Activated naive CD4-positive, alpha-beta T cell treated with anti-CD3 and anti-CD28 coated beads, Interleukin-2, amount 50 U/mL, for 24 hours (primary cell): ENCODE measurements around the gene BCAS3.
"Not testable (repeated sequence)": the region's sequence is repeated elsewhere in the genome, so short reads cannot be mapped to it uniquely, and the experiment has no call there.

Experiments used
- H3K27ac Mint-ChIP-seq: one replicate; pipeline ENCODE4 v1.8.0; 2021; ENCODE audit warnings: mild to moderate bottlenecking, mixed read lengths
- H3K27me3 Mint-ChIP-seq: one replicate; pipeline ENCODE4 v1.8.0; 2021; ENCODE audit warnings: mixed read lengths
- H3K36me3 Mint-ChIP-seq: one replicate; pipeline ENCODE4 v1.8.0; 2021; ENCODE audit warnings: mixed read lengths
- H3K4me1 Mint-ChIP-seq: one replicate; pipeline ENCODE4 v1.8.0; 2021; ENCODE audit warnings: mixed read lengths
- H3K4me3 Mint-ChIP-seq: one replicate; pipeline ENCODE4 v1.8.0; 2021; ENCODE audit warnings: mild to moderate bottlenecking, mixed read lengths
- H3K9me3 Mint-ChIP-seq: one replicate; pipeline ENCODE4 v1.8.0; 2021; ENCODE audit warnings: mixed read lengths

The BCAS3 gene

DNA sequence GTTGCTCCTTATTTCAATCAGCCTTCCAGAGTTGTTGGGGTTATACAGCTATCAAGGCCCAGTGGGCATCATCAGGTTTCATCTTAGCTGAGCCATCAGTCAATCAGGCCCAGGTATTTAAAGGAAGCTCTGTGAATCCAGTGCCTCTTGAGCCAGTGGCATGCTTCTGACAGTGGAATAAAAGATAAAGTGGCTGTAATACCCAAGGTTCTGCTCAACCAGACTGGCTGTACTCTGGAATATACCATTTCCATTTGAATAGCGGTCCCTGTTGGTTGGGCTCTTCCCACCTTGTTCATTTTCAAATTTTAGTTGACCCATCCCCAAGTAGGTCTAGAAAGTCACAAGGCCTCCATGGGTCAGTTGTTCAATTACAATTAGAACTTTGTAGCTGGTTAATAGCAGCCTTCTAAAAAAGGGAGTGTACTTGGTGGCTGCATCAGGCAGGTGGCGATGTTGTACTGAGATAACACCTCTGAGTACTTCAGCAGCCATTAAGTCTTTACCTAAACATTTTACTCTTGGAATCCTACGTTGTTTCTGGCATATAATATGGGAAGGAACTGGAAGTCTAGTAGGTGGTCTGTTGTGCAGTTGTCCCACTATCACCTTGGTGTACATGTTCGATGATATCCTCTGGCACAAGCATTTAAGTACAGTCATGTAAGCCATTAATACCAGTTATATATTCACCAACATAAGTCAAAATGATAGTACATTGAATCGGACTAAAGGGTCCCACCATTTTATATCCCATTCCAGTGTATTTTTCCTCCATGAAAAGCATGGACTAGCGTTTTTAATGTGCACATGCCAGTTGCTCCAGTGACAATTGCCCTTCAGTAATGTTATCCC, 294.1 kb downstream of the BCAS3 start:
- H3K27me3 Mint-ChIP-seq: no peaks in the 10 kb centered on the region
- peaks cover 12% of the 10 kb centered on the region for H3K9me3 Mint-ChIP-seq
- no peak overlapping the region for H3K27ac Mint-ChIP-seq
- H3K4me1 Mint-ChIP-seq: no peaks in the 10 kb centered on the region
- H3K4me3 Mint-ChIP-seq: no peak overlapping the region
- peaks cover 12% of the 10 kb centered on the region for H3K36me3 Mint-ChIP-seq

DNA sequence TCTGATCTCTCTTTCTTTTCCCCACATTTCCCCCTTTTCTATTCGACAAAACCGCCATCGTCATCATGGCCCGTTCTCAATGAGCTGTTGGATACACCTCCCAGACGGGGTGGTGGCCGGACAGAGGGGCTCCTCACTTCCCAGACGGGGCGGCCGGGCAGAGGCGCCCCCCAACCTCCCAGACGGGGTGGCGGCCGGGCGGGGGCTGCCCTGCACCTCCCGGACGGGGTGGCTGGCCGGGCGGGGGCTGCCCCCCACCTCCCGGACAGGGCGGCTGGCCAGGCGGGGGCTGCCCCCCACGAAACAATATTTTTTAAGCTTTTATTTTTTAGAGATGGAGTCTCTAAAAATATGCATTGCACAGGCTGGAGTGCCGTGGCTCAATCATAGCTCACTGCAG, 299.2 kb downstream of the BCAS3 start:
- not testable (repeated sequence) for H3K27me3 Mint-ChIP-seq, H3K27ac Mint-ChIP-seq, H3K36me3 Mint-ChIP-seq, H3K4me1 Mint-ChIP-seq, H3K9me3 Mint-ChIP-seq, H3K4me3 Mint-ChIP-seq

DNA sequence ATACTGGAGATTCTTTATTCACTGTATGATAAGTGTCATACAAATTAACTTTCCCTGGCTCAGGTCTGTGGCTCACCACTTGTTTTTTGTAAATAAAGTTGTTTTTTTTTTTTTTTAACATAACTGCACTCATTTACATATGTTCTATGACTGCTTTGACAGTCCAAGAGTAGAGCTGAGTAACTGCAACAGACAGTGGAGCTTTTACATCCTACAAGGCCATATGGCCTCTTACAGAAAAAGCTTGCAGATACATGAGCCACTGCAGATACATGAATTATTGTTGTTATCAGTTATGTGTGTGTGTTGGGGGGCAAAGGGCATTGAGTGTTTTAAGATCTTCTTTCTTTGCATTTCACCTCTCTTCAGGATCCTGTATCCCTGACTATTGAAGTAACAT, 311.7 kb downstream of the BCAS3 start:
- H3K27ac Mint-ChIP-seq: no peak overlapping the region
- peaks cover 6% of the 10 kb centered on the region for H3K9me3 Mint-ChIP-seq
- H3K27me3 Mint-ChIP-seq: no peaks in the 10 kb centered on the region
- peaks cover 4% of the 10 kb centered on the region for H3K36me3 Mint-ChIP-seq
- H3K4me3 Mint-ChIP-seq: no peak overlapping the region
- no peaks in the 10 kb centered on the region for H3K4me1 Mint-ChIP-seq

DNA sequence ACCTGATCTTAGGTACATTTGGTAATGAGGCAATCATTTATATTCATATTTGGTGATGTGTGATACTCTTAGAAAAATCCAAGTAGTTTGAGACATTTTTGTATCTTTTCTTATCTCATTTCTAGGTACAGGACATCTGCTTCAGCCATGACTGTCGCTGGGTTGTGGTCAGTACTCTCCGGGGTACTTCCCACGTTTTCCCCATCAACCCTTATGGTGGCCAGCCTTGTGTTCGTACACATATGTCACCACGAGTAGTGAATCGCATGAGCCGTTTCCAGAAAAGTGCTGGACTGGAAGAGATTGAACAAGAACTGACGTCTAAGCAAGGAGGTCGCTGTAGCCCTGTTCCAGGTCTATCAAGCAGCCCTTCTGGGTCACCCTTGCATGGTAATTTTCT, 312.2 kb downstream of the BCAS3 start:
- Mint-ChIP-seq H3K27ac (no peak overlapping the region), H3K9me3 (peaks cover 6% of the 10 kb centered on the region), H3K4me1 (no peaks in the 10 kb centered on the region), H3K4me3 (no peak overlapping the region), H3K27me3 (no peaks in the 10 kb centered on the region), H3K36me3 (peaks cover 4% of the 10 kb centered on the region)

DNA sequence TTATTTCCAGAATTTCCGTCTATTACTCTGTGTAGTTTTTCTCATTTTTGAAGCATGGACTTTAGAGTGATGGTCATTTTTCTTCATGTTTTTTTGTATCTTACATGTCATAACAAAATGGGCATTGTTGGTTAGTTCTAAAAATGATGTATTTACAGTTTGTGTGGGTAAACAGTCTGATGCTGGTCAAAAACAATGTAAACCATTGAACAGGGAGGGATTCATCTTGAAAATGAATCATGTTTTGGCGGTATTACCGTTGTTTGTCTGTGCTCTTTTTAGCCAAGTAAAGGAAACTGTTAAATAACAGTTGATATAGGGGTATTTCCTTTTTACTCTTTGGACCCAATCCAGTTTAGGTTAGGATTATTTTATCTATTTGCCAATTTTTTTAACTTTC, 315.8 kb downstream of the BCAS3 start:
- Mint-ChIP-seq H3K4me3 (no peak overlapping the region), H3K36me3 (peaks cover 4% of the 10 kb centered on the region), H3K27me3 (no peaks in the 10 kb centered on the region), H3K9me3 (no peaks in the 10 kb centered on the region), H3K4me1 (no peaks in the 10 kb centered on the region), H3K27ac (no peak overlapping the region)

DNA sequence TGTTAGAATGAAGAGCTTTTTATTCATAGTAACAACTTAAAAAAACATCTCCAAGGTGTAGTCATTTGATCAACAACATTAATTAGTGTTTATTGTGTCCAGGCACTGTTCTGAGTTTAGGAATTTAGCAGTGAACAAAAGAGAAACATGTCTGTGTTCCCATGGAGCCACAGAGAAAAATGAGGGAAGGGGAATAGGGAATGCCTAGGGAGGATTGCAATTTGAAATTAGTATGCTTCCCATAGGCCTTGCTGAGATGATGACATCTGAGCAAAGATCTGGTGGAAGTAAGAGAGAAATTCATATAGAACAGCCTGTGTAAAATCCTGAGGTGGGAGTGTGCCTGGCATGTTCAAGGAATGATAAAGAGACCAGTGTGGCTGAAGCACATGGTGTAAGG, 318.0 kb downstream of the BCAS3 start:
- no peaks in the 10 kb centered on the region for H3K27me3 Mint-ChIP-seq
- H3K36me3 Mint-ChIP-seq: peaks cover 4% of the 10 kb centered on the region
- no peak overlapping the region for H3K27ac Mint-ChIP-seq
- H3K4me1 Mint-ChIP-seq: no peaks in the 10 kb centered on the region
- H3K9me3 Mint-ChIP-seq: no peaks in the 10 kb centered on the region
- H3K4me3 Mint-ChIP-seq: no peak overlapping the region

DNA sequence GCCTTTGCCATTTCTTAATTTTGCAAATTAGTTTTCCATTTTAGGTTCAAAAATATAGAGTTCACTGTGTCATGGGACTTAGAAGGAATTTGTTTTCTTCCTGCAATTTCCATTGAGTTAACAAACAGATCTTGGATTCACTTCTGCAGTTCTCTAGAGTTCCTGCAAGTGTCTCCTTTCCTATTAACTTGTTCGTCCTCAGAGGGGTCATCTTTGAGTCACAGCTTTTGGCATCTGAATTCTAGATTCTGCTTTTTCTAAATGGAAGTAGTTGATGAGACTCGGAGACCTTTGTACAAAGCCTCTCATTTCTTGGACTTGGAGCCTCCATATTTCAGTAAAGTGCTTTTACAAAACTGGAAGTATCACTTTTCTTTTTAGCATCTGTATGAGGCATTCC, 323.3 kb downstream of the BCAS3 start:
- H3K36me3 Mint-ChIP-seq: peaks cover 2% of the 10 kb centered on the region
- no peak overlapping the region for H3K4me3 Mint-ChIP-seq
- H3K9me3 Mint-ChIP-seq: no peaks in the 10 kb centered on the region
- no peak overlapping the region for H3K27ac Mint-ChIP-seq
- H3K4me1 Mint-ChIP-seq: no peaks in the 10 kb centered on the region
- H3K27me3 Mint-ChIP-seq: no peaks in the 10 kb centered on the region

DNA sequence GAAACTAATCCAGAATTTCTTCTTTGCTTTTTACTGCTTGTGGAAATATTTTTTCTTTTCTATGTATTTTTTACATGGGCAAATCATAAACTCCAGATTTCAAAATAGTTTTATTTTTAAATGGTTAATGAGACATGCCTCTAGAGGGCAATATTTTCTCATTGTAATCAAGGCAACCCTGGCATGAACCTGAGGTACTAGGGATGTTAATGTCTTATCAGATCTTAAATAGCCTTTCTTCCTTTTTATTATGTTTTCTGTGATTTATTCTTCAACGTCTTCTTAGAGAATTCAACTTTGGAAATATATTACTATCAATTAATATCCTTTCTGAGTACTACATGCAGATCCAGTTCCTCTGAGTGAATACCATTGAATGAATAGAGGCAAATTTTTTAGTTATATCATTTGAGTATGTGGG, 324.7 kb downstream of the BCAS3 start:
- H3K4me1 Mint-ChIP-seq: no peaks in the 10 kb centered on the region
- H3K27me3 Mint-ChIP-seq: no peaks in the 10 kb centered on the region
- H3K9me3 Mint-ChIP-seq: no peaks in the 10 kb centered on the region
- peaks cover 2% of the 10 kb centered on the region for H3K36me3 Mint-ChIP-seq
- no peak overlapping the region for H3K4me3 Mint-ChIP-seq
- H3K27ac Mint-ChIP-seq: no peak overlapping the region

DNA sequence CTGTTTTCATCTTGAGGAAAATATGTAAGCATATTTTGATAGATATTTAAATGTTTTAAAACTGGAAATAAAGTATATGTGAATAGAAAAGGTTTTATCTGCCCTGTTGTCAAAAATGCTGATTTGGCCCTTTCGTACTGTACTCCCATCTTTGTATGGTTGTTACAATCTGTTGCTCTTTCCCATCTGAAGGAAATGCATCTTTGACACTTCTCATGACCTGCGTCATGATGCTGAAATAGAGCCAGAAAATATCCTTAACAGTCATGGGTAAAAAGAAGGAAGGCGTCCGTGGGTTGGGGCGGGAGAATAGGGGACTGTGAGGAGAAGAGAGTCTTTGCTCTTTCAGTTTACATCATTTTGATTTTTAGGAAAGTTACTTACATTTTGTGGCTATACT, 327.7 kb downstream of the BCAS3 start:
- Mint-ChIP-seq H3K27ac (no peak overlapping the region), H3K9me3 (no peaks in the 10 kb centered on the region), H3K36me3 (peaks cover 2% of the 10 kb centered on the region), H3K27me3 (no peaks in the 10 kb centered on the region), H3K4me3 (no peak overlapping the region), H3K4me1 (peaks cover 3% of the 10 kb centered on the region)

DNA sequence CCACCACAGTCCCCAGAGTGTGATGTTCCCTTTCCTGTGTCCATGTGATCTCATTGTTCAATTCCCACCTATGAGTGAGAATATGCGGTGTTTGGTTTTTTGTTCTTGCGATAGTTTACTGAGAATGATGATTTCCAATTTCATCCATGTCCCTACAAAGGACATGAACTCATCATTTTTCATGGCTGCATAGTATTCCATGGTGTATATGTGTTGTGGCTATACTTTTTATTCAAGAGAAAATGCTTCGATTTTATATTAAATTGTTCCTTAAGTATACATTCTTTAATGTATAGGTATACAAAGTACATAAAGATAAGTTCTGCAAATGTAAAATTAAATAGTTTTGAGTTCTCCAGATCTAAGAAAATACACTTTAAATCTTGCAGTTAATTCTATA, 328.3 kb downstream of the BCAS3 start:
- H3K27me3 Mint-ChIP-seq, H3K4me1 Mint-ChIP-seq, H3K36me3 Mint-ChIP-seq, H3K27ac Mint-ChIP-seq, H3K4me3 Mint-ChIP-seq, H3K9me3 Mint-ChIP-seq: not testable (repeated sequence)

DNA sequence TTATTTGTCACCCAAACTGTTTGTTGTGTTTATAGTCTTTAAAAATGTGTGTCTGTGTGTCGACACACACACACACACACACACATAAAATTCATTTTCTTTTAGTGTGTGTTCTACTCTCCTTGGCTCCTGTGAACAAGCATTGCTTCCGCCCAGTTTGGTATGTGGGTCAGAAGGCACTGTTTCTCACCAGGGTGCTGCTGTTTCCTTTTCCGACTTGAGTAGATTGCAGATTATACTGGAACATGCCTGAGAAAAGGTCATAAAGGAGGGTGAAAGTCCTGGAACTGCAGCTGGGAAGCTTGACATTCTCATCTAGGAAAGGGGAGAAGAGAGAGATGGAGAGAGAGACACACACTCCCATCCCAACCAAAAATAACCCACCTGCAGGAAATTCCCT, 330.3 kb downstream of the BCAS3 start:
- no peak overlapping the region for H3K27ac Mint-ChIP-seq
- H3K36me3 Mint-ChIP-seq: peaks cover 2% of the 10 kb centered on the region
- no peak overlapping the region for H3K4me3 Mint-ChIP-seq
- H3K9me3 Mint-ChIP-seq: no peaks in the 10 kb centered on the region
- H3K27me3 Mint-ChIP-seq: no peaks in the 10 kb centered on the region
- H3K4me1 Mint-ChIP-seq: peaks cover 3% of the 10 kb centered on the region

DNA sequence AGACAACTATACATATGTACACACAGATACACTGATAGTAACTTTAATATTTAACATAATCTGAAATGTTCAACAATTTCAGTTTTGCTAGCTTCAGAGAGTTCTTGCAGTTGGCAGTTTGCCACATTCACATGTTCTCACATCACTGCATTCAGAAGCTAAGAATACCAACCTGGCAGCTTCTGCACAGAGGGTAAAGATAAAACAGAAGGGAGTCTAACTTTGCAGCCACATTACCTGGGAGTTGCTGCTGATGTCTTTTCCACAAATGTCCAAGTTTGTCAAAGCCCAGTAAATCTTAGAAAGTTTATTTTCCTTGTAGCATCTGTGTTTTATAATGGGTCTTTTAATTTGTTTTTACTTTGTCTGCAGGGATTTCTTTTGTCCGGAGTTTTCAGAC, 332.0 kb downstream of the BCAS3 start:
- Mint-ChIP-seq H3K36me3 (peaks cover 2% of the 10 kb centered on the region), H3K27me3 (no peaks in the 10 kb centered on the region), H3K9me3 (no peaks in the 10 kb centered on the region), H3K27ac (no peak overlapping the region), H3K4me3 (no peak overlapping the region), H3K4me1 (peaks cover 3% of the 10 kb centered on the region)

DNA sequence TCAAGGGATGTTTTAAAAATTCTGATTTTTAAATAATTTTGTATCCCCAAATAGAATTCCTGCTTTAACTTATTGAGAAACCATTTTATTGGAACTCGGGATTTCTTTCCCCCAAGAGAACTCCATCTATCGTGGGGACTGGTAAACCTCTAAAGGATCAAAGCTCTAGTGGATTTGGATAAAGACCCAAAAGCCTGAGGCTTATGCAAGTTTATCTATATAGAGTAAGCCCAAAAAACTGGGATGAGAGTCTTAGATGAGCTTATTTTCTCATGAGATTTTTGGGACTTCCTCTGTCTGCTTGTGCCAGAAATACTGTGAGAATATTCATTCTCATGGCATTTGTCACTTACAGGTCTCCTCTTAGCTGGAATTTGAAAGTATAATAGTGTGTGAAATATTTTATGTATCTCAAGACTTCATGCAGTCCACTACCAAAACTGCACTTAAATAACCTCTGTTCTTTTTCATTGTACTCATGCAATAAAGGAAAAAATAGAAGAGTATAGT, 333.1 kb downstream of the BCAS3 start:
- Mint-ChIP-seq H3K4me3 (no peak overlapping the region), H3K36me3 (no peaks in the 10 kb centered on the region), H3K9me3 (no peaks in the 10 kb centered on the region), H3K27me3 (no peaks in the 10 kb centered on the region), H3K27ac (no peak overlapping the region), H3K4me1 (peaks cover 3% of the 10 kb centered on the region)

DNA sequence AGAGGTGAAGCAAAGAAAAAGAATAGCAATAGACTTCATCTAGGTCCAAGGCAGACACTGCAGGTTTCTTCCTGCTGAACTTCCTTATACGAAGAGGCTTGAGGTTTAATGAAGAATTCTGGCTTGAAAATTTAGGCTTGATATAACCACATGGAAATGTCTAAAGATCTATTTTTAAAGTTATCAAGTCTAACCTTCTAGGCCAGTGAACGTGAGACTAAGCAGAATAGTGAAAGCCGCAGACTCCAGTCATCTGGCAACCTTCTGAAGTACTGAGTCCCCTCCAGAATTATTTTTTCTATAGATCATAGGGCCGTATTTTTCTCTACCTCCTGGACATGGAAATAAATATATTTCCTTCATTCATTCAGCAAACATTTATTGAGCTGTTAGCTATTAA, 333.6 kb downstream of the BCAS3 start:
- Mint-ChIP-seq H3K36me3 (no peaks in the 10 kb centered on the region), H3K27me3 (no peaks in the 10 kb centered on the region)

DNA sequence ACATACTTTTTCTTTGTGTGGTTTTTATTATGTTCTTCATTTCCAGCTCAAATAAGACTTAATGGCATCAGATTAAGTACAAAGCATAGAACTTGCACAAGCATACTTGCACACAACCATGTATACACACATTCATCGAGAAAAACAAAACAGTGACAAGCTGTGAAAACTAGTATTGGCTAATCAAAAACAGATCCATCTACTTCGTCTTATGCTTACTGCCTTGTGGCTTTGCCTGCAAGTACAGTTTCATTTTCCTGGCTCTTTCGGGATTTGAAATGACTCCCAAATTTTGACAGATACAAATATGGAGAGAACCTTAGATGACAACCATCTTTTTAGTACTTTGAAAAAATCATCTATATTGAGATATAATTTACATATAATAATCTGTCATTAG, 338.3 kb downstream of the BCAS3 start:
- Mint-ChIP-seq H3K9me3 (no peaks in the 10 kb centered on the region), H3K36me3 (no peaks in the 10 kb centered on the region), H3K27me3 (no peaks in the 10 kb centered on the region), H3K27ac (no peak overlapping the region), H3K4me3 (no peak overlapping the region), H3K4me1 (no peaks in the 10 kb centered on the region)

More for the DNA sequence above, 333.6 kb downstream of the BCAS3 start:
- Mint-ChIP-seq H3K4me3 (no peak overlapping the region), H3K4me1 (peaks cover 3% of the 10 kb centered on the region), H3K9me3 (no peaks in the 10 kb centered on the region), H3K27ac (no peak overlapping the region)

DNA sequence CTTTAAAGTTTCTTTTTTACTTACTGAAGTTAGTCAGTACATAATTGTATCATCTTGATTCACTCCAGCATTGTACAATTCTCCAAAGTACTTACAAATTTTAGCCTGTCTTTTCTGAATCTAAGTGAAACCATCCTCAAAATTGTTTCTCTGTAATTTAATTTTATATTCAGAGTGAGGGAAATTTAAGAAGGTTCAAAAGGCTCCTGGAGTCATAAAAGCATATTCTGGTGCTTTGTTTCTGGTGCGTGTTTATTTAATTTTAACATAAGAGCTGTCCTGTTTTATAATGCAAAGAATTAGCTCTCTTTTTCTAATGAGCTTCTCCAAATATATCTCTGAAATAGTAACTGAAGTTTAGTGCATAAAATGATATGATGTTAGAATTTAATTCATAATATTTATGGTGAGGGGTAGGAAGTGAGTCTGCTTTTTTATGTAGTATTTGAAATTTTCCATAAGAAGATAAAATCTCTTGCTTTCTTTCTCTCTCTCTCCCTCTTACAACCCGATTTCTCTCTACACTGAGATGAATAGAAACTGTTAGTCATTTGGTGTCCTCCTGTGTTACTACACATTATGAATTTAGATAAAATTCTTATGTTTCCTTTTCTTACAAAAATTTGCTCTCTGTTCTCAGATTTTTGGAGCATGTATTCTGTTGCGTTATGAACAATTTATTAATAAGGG, 339.8 kb downstream of the BCAS3 start:
- Mint-ChIP-seq H3K4me1 (no peaks in the 10 kb centered on the region), H3K27me3 (no peaks in the 10 kb centered on the region), H3K4me3 (no peak overlapping the region), H3K9me3 (no peaks in the 10 kb centered on the region), H3K36me3 (no peaks in the 10 kb centered on the region), H3K27ac (no peak overlapping the region)
